Colon (tissue), 2 donors: ENCODE measurements around the gene UBE2M.
"Not testable (repeated sequence)": the region's sequence is repeated elsewhere in the genome, so short reads cannot be mapped to it uniquely, and the experiment has no call there.

Source experiments
- FAIRE-seq: peaks from 2 replicates; lab custom pipeline; 2012; peaks lifted over from hg19 to GRCh38; lab: Jason Lieb, UNC
- donor health status: control.
- donor health status: control.

The UBE2M gene

DNA sequence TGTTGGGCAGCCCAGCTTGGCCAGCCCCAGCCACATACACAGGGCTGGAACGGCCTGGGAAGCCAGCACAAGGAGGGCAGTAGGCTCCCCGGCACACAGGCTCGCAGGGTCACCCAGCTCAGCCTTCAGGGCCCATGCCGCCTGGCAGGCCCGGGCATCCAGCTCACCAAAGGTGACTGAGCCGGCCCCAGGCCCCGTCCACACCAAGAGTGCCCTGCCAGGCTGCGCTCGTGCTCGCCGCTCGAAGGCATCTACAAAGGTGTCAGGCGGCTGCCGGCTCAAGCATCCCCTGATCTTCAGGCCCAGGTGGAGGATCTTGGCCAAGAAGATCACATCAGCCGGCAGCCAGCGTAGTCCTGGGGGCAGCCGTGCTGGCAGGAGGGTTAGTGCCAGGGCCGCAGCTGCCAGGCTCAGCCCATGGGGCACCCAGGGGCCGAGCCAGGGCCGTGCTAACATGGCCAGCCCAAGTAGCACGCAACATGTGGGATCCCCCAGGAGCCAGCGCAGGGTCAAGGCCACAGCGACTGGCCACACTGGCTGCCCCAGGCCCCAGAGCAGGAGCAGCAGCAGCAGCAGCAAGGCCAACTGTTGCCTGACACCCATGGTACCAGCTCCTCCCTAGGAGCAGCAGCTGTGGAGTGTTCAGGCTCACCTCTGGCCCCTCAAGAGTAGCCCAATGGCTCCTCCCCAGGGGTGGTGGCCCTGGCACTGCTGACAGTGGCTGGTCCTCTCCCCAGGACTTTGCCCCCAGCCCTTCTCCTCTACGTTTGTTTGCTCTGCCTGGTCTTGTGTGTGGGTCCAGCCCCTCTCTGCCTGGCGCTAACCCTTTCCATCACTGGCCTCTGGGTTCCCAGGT lies 46.8 kb downstream of the UBE2M start, which contains the start of gene SLC27A5:
SLC27A5 (minus strand) TSS at position 640 of the 856 bp plus-strand sequence; CDS start at position 603, 37 bp downstream.
- FAIRE-seq, result no peak

DNA sequence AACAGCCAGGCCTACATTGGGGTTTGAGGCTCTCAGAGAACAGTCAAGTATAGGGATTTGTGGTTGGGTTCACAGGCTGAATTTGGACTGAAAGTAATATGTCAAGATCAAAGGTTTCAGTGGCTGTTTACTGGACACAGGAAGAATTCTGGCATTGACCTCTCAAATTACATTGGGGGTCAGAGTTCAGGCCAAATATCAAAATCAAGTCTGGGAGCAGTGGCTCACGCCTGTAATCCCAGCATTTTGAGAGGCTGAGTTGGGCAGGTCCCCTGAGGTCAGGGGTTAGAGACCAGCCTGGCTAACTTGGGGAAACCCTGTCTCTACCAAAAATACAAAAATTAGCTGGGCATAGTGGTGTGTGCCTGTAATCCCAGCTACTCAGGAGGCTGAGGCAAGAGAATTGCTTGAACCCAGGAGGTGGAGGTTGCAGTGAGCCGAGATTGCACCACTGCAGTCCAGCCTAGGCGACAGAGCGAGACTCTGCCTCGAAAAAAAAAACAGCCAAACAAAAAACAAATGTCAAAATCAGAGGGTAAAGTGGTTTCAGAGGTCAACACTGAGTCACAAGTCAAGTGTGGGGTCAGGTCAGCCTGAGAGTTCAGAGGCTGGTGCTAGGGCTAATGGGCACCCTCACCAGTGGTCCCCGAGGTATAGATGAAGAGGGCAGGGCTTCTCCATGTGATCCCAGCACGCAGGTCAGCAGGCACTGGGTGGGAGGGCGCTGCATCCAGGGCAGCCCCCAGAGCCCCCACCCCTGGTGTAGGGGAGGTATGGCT lies 48.1 kb downstream of the UBE2M start:
- FAIRE-seq, result no peak

DNA sequence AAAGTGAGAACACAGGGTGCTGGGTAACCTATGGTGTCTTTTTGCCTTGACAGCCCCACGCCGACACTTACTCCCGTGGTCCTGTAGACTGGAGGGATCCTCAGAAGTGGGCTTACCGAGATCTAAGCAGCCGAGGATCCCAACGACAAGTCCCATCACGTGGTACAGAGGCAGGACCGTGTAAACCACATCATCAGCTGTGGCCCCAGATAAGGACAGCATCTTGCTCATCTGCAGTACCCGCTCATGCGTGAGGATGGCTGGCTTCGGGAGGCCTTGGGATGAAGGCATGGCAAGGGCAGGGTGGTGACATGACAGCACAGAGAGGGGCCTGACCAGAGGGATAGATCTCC lies 48.7 kb downstream of the UBE2M start:
- FAIRE-seq, result no peak

DNA sequence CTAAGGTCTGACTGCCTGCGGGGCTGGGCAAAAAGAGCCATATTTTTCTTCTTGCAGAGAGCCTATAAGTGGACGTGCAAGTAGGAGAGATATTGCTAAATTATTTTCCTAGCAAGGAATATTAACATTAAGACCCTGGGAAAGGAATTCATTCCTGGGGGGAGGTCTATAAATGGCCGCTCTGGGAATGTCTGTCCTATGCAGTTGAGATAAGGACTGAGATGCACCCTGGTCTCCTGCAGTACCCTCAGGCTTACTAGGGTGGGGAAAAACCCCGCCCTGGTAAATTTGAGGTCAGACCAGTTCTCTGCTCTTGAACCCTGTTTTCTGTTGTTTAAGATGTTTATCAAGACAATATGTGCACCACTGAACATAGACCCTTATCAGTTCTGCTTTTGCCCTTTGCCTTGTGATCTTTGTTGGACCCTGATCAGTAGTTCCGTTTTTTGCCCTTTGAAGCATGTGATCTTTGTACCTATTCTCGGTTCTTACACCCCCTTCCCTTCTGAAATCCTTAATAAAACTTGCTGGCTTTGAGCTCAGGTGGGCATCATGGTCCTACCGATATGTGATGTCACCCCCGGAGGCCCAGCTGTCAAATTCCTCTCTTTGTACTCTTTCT lies 50.7 kb downstream of the UBE2M start:
- not testable (repeated sequence) for FAIRE-seq
